NAMALWA (cell line): ENCODE results near the gene CSNK1A1.
A peak's percentile ranks its signal among the peaks of the same experiment; 100 is the strongest.
"Not testable (repeated sequence)": the region's sequence is repeated elsewhere in the genome, so short reads cannot be mapped to it uniquely, and the experiment has no call there.

Experiments
- DNase-seq: peaks from one replicate; pipeline ENCODE4 v3.0.0-alpha.2; 2015; ENCODE audit warnings: low spot score

Gene CSNK1A1

GRCh38 chr5:149572576-149573231 is 21.5 kb upstream of the CSNK1A1 start:
- DNase-seq, result no peak

GRCh38 chr5:149572170-149572569 is 20.9 kb upstream of the CSNK1A1 start:
- DNase-seq, result no peak

DNA sequence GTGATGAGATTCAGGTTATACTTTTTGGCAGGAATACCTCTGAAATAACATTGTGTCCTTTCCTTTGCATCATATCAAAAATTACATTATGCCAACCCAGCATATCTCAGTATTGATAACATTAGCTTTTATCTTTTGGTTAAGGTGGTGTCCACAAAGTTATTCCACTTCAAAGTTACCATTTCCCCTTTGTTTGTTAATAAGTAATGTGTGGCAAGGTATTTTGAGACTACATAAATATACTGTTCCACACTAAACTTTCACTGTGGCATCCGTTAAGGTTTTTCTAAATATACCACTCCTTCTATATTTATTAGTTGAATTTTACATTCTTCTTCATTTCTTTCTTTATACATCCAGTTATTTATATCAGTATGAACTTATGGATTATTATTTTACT is 16.0 kb upstream of the CSNK1A1 start:
- DNase-seq, result no peak

- DNase-seq, result peak; percentile 84
These were observed 13.4 kb upstream of the CSNK1A1 start for GRCh38 chr5:149564542-149565140.

GRCh38 chr5:149563466-149563865 is 12.2 kb upstream of the CSNK1A1 start:
- no peak for DNase-seq

GRCh38 chr5:149561848-149562247 is 10.6 kb upstream of the CSNK1A1 start:
- no peak for DNase-seq

GRCh38 chr5:149559706-149560105 is 8.5 kb upstream of the CSNK1A1 start:
- DNase-seq, result no peak

- no peak for DNase-seq
These were observed 1.4 kb upstream of the CSNK1A1 start for GRCh38 chr5:149552553-149553160.

- DNase-seq, result no peak
These were observed 827 bp upstream of the CSNK1A1 start for GRCh38 chr5:149552038-149552494.

DNA sequence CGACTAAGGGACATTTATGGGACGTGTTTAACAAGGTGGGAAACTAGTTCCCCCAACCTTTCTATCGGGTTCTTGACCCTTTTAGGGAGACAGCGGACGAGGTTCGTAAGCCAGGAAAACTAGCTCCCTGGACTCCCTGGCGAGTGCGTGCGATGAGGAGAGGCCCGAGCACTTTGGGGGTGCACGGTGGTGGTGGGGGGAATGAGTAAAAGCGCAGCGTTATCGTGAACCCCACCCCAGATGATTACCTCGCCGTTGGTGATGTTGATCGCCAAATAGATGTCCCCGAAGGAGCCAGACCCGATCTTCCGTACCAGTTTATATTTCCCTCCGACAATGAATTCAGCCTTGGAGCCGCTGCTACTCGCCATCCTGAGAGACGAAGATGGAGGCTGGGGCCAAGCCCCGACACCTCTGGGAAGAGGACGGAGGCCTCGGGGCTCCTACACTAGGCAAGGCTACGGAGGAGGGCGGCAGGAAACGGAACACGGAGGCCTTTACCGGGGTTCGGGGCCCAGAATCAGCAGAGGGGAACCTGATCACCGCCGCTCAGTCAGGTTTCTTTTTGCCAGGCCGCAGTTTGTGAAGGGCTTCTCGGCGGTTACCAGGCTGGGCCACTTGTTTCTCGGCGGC is 529 bp downstream of the CSNK1A1 start:
- peak; percentile 22 for DNase-seq

- DNase-seq, result no peak
These were observed 1.0 kb downstream of the CSNK1A1 start for GRCh38 chr5:149550268-149550583.

DNA sequence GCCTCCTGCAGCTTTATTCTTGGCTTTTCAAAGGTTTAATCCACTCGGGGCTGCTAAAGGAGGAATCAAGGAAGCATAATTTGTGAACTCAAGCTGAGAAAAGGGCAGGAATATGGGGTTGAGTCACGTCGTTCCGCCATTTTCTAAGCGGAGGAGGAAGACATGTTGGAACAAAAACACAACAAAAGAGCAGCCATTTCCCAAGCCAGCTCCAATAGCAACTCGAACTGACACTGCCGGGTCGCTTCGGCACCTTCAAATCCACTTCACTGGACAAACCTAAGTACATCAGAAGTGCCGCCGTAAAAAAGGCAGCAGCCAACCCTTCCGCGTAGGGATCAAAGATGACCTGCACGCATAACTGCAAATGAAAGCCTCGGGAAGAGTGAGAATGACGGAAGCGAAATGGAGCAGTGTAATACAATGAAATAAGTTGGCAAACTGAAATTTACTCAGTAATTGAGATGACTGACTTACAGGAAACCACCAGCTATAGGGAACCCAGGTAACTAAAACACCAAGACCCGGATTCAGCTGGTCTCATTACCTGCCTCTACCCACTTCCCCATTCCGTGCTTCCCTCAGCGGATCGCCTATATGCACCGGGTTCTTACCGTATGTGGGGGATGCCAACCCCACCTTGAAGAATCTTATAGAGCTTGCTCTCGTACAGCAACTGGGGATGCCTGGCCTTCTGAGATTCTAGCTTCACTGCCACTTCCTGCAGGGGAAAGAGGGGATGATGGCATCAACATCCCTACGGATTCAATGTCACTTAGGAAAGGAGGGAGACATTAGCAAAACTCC is 1.6 kb downstream of the CSNK1A1 start:
- peak; percentile 70 for DNase-seq

- no peak for DNase-seq
These were observed 4.3 kb downstream of the CSNK1A1 start for GRCh38 chr5:149546974-149547373.

GRCh38 chr5:149545327-149545726 is 5.9 kb downstream of the CSNK1A1 start:
- DNase-seq, result no peak

- DNase-seq, result no peak
These were observed 7.2 kb downstream of the CSNK1A1 start for GRCh38 chr5:149544028-149544420.

DNA sequence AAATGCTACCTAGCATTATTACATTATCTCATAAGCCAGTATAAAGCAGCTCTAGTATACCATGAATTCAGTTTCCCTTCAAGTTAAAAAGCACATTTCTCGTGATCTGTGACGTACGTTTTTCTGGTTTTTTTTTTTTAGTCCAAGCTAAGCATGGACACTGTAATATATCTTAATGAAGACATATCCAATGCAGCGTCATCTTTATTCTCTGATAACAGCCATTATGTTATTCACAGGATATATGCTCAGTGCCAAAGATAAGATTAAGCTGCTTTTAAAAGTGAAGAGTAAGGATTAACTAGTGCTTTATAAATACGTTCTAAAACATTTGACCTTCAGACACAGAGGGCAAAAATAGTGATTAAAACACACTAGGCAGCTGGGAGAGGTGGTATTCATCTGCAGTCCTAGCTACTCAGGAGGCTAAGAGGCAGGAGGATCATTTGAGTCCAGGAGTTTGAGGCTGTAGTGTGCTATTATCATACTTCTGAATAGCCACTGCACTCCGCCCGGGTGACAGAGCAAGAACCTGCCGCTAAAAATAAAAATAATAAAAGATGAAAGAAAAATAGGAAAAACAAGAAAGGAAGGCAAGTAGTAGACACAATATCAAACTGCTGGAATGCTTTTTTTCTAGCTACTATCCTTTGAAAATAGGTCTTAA is 7.7 kb downstream of the CSNK1A1 start:
- DNase-seq, result no peak

DNA sequence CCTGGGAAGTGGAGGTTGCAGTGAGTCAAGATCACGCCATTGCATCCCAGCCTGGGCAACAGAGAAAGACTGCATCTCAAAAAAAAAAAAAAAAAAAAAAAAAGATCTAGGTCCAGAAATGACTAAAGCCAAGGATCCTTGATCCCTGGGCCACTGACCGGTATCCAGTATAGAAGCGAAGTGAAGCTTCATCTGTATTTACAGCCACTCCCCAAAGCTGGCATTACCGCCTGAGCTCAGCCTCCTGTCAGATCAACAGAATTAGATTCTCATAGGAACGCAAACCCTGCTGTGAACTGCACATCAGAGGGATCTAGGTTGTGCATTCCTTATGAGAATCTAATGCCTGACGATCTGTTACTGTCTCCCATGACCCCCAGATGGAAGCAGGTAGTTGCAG is 9.3 kb downstream of the CSNK1A1 start:
- DNase-seq, result no peak

DNA sequence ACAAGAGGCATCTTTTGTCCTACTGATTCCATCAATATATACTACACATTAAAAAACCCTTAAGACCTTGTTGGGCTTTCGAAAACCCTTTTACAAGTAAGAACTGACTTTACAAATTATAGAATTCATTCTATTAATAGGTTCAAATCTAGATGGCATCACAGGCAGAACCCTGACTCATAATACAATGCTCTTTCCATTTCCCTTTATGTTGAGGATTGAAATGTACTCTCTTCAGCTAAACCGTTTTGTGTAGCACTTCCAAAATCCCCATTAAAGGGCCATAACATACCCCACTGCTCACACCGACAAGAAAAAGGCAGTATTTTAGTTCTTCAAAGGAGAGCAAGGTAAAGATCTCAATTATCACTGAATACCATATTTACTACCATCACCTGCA is 11.2 kb downstream of the CSNK1A1 start:
- no peak for DNase-seq

GRCh38 chr5:149537374-149537975 is 13.8 kb downstream of the CSNK1A1 start:
- no peak for DNase-seq

DNA sequence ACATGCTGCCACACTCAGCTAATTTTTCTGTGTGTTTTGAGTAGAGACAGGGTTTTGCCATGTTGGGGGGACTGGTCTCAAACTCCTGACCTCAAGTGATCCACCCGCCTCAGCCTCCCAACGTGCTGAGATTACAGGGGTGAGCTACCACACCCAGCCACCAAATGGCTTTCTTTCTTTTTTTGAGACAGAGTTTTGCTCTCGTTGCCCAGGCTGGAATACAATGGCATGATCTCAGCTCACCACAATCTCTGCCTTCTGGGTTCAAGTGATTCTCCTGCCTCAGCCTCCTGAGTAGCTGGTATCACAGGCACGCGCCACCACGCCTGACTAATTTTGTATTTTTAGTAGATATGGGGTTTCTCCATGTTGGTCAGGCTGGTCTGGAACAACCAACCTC is 15.5 kb downstream of the CSNK1A1 start:
- not testable (repeated sequence) for DNase-seq

DNA sequence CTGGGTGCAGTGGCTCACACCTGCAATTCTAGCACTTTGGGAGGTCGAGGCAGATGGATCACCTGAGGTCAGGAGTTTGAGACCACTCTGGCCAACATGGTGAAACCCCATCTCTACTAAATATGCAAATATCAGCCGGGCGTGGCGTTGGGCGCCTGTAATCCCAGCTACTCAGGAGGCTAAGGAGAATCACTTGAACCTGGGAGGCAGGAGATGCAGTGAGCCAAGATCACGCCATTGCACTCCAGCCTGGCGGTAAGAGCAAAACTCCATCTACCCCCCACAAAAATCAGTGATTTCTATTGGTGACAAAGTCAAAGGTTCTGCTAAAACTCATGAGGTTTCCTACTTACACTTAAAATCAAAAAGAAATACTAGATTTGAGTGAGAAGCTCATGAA is 18.8 kb downstream of the CSNK1A1 start:
- no peak for DNase-seq
